Transverse colon (tissue), 4 donors: ENCODE measurements around the gene RPL39L. TPM values are rescaled to one million over a fixed set of nuclear protein-coding genes. Genes with fewer than 3 reads are reported as not detected.

Source experiments
- DNase-seq: peaks from one replicate; pipeline ENCODE4 v3.0.0-alpha.2; 2019
- H3K27ac ChIP-seq, 4 donors: fragments of 200-600 bp; sonication (generic); 2 replicates each; pipeline ENCODE4 v1.5.1; 2016 to 2018; ENCODE audit warnings: inconsistent platforms in 4 of 4
- H3K27me3 ChIP-seq: fragments of 200-600 bp; sonication (generic); 2 replicates; pipeline ENCODE4 v1.5.1; 2017; ENCODE audit warnings: inconsistent platforms
- H3K36me3 ChIP-seq, 4 donors: fragments of 200-600 bp; sonication (generic); 2 replicates each; pipeline ENCODE4 v1.5.1; 2017 to 2019; ENCODE audit warnings: inconsistent platforms in 4 of 4
- H3K4me1 ChIP-seq, 4 donors: fragments of 200-600 bp; sonication (generic); 2 replicates each; pipeline ENCODE4 v1.5.1; 2017 to 2020; ENCODE audit warnings: inconsistent platforms in 4 of 4
- H3K4me3 ChIP-seq, 4 donors: fragments of 200-600 bp; sonication (generic); 1 replicate in 1 of 4; 2 replicates in 3 of 4; pipeline versions ENCODE4 v1.5.1 to v1.6.1; 2017 to 2019; ENCODE audit warnings: inconsistent platforms in 4 of 4
- H3K9me3 ChIP-seq, 2 donors: fragments of 200-600 bp; sonication (generic); 2 replicates each; pipeline ENCODE4 v1.5.1; 2017 to 2019; ENCODE audit warnings: inconsistent platforms in 2 of 2
- CTCF ChIP-seq, 5 experiments: fragments of 200-600 bp in 3 of 5; fragments of 450-650 bp in 2 of 5; sonication (generic) in 3 of 5; IDR thresholded peaks; 1 replicate in 2 of 5; 2 replicates in 3 of 5; pipeline ENCODE4 v1.5.1; 2016 to 2017; ENCODE audit warnings: antibody characterized with exemption in 5 of 5, inconsistent platforms in 3 of 5, mild to moderate bottlenecking in 2 of 5, moderate library complexity in 1 of 5
- EP300 ChIP-seq: sonication (generic); formaldehyde crosslinking; IDR thresholded peaks from one replicate; pipeline ENCODE4 v1.6.1; 2017; ENCODE audit warnings: antibody characterized with exemption, low read depth
- POLR2A ChIP-seq: fragments of 450-650 bp; IDR thresholded peaks from one replicate; pipeline ENCODE4 v1.6.1; 2016; ENCODE audit warnings: antibody characterized with exemption, mild to moderate bottlenecking, moderate library complexity
- POLR2AphosphoS5 ChIP-seq, 3 donors: sonication (generic); formaldehyde crosslinking; IDR thresholded peaks; one replicate each; pipeline ENCODE4 v1.6.1; 2016; ENCODE audit warnings: antibody characterized with exemption in 3 of 3
- WGBS, 2 donors: methylation state at CpG; one replicate each; pipeline ENCODE4 v1.1.5; 2018; ENCODE audit warnings: low coverage in 1 of 2; 5-methylcytosine and 5-hydroxymethylcytosine counted together
- in situ Hi-C, 4 donors: fragments of 200-750 bp; cut with MboI; loops; one replicate each; pipeline versions ENCODE4 v1.15.0 to v1.15.1; 2017; ENCODE audit warnings: low sequenced_read_pairs in 3 of 4, low pct_ligation_motif_present in 1 of 4, low pct_unique_long_range_greater_than_20kb in 1 of 4
- intact Hi-C: fragments of 100-400 bp; cut with DNase I; formaldehyde crosslinking; loops from one replicate; pipeline ENCODE4 v1.15.1; 2023; ENCODE audit warnings: low total_unique reads
- total RNA-seq, 4 donors: library from RNA; depleted of rRNA; stranded (reverse); fragments of >200 nt; gene quantifications; one replicate each; pipeline ENCODE4 v1.1.0, GENCODE V29; 2016

The RPL39L gene
- total RNA-seq, 4 donors from 2014 or later: 2.2 to 5.6 (median 2.4) TPM; not detected in 1

GRCh38 chr3:187082758-187083375 lies 56.4 kb downstream of the RPL39L start:
- Histone ChIP-seq H3K4me3 (no peak overlapping the region), H3K27ac (no peak overlapping the region), H3K9me3 (peaks cover 0 to 14% of the 10 kb centered on the region in 2 donors), H3K36me3 (no peaks in the 10 kb centered on the region), H3K27me3 (no peaks in the 10 kb centered on the region), H3K4me1 (peaks cover 0 to 6% (median 0%) of the 10 kb centered on the region in 4 donors)
- in situ Hi-C loops: no loop called here
- DNase-seq: no peak
- TF ChIP-seq POLR2AphosphoS5 (IDR thresholded peaks at IDR 0.05) (no peak), POLR2A (no peak), CTCF (IDR thresholded peaks at IDR 0.05) (no peak), EP300 (no peak)
- 94 to 95% methylated on average over 5 to 6 of the region's 6 CpGs for WGBS, 2 donors
- intact Hi-C loops: no loop called here

- no peak for TF ChIP-seq POLR2AphosphoS5 (IDR thresholded peaks at IDR 0.05)
- no peak for TF ChIP-seq CTCF (IDR thresholded peaks at IDR 0.05)
- TF ChIP-seq EP300: no peak
- TF ChIP-seq POLR2A: no peak
- H3K27ac ChIP-seq: no peak overlapping the region
- H3K4me3 ChIP-seq: no peak overlapping the region
- H3K4me1 ChIP-seq: peaks cover 0 to 6% (median 0%) of the 10 kb centered on the region in 4 donors
- no peaks in the 10 kb centered on the region for H3K36me3 ChIP-seq
- no peaks in the 10 kb centered on the region for H3K9me3 ChIP-seq
- in situ Hi-C loops (no loop called here), intact Hi-C loops (no loop called here)
- no peaks in the 10 kb centered on the region for H3K27me3 ChIP-seq
- 90 to 93% methylated on average over 10 to 13 of the region's 13 CpGs for WGBS, 2 donors
- no peak for DNase-seq
These were observed 58.4 kb downstream of the RPL39L start for GRCh38 chr3:187080799-187081450.

- intact Hi-C loops: no loop called here
- Histone ChIP-seq H3K4me1 (peaks cover 0 to 4% (median 0%) of the 10 kb centered on the region in 4 donors), H3K27ac (no peak overlapping the region), H3K4me3 (no peak overlapping the region), H3K36me3 (no peaks in the 10 kb centered on the region), H3K27me3 (no peaks in the 10 kb centered on the region), H3K9me3 (no peaks in the 10 kb centered on the region)
- no peak for DNase-seq
- in situ Hi-C loops: no loop called here
- 89 to 92% methylated on average over 2 to 8 of the region's 8 CpGs for WGBS, 2 donors
- TF ChIP-seq POLR2AphosphoS5 (IDR thresholded peaks at IDR 0.05): no peak
- no peak for TF ChIP-seq CTCF (IDR thresholded peaks at IDR 0.05)
- no peak for TF ChIP-seq POLR2A
These were observed 59.9 kb downstream of the RPL39L start for GRCh38 chr3:187079090-187080022.

GRCh38 chr3:187077537-187077936 lies 61.8 kb downstream of the RPL39L start:
- no peaks in the 10 kb centered on the region for H3K36me3 ChIP-seq
- intact Hi-C loops: no loop called here
- no peaks in the 10 kb centered on the region for H3K27me3 ChIP-seq
- H3K9me3 ChIP-seq: no peaks in the 10 kb centered on the region
- H3K27ac ChIP-seq: no peak overlapping the region
- TF ChIP-seq POLR2A (no peak), CTCF (IDR thresholded peaks at IDR 0.05) (no peak), EP300 (no peak), POLR2AphosphoS5 (IDR thresholded peaks at IDR 0.05) (no peak)
- H3K4me1 ChIP-seq: no peaks in the 10 kb centered on the region
- H3K4me3 ChIP-seq: no peak overlapping the region
- in situ Hi-C loops: no loop called here
- WGBS, 2 donors: 93% methylated on average over 5 of the region's 5 CpGs; no CpG with 5 or more reads in 1 of the 2 donors
- DNase-seq: no peak
